ENCODE data around the gene OR8D2. TPM values are rescaled to one million over a fixed set of nuclear protein-coding genes. Genes with fewer than 3 reads are reported as not detected.

OR8D2 gene
- total RNA-seq, 1 donor from 2014 or later: not detected

GRCh38 chr11:124339396-124340141 lies 19.6 kb upstream of the OR8D2 start:
- Histone ChIP-seq H3K27me3 (ENCODE audit: low read depth) (no peaks in the 10 kb centered on the region), H3K9me3 (no peaks in the 10 kb centered on the region), H3K36me3 (no peaks in the 10 kb centered on the region), H3K4me3 (no peak overlapping the region), H3K4me1 (no peaks in the 10 kb centered on the region), H3K27ac (no peak overlapping the region)
- intact Hi-C loops (cut with DNase I): no loop called here
- TF ChIP-seq CTCF (IDR thresholded peaks at IDR 0.05): no peak
- no peak for ATAC-seq
- no peak for DNase-seq

GRCh38 chr11:124331873-124332272 lies 11.9 kb upstream of the OR8D2 start:
- Histone ChIP-seq H3K27ac (no peak overlapping the region), H3K9me3 (no peaks in the 10 kb centered on the region), H3K4me3 (no peak overlapping the region), H3K36me3 (no peaks in the 10 kb centered on the region), H3K4me1 (no peaks in the 10 kb centered on the region), H3K27me3 (ENCODE audit: low read depth) (no peaks in the 10 kb centered on the region)
- intact Hi-C loops (cut with DNase I): no loop called here
- no peak for TF ChIP-seq CTCF (IDR thresholded peaks at IDR 0.05)
- DNase-seq: no peak
- no peak for ATAC-seq

- Histone ChIP-seq H3K4me1 (no peaks in the 10 kb centered on the region), H3K27ac (no peak overlapping the region), H3K9me3 (no peaks in the 10 kb centered on the region), H3K36me3 (no peaks in the 10 kb centered on the region), H3K27me3 (ENCODE audit: low read depth) (no peaks in the 10 kb centered on the region), H3K4me3 (no peak overlapping the region)
- no peak for TF ChIP-seq CTCF (IDR thresholded peaks at IDR 0.05)
- DNase-seq: no peak
- ATAC-seq: no peak
- intact Hi-C loops (cut with DNase I): no loop called here
Observed at GRCh38 chr11:124329787-124330478, 9.9 kb upstream of the OR8D2 start.

GRCh38 chr11:124327775-124328174 lies 7.8 kb upstream of the OR8D2 start:
- no peak overlapping the region for H3K4me3 ChIP-seq
- ATAC-seq (no peak), DNase-seq (no peak)
- TF ChIP-seq CTCF (IDR thresholded peaks at IDR 0.05): no peak
- no peaks in the 10 kb centered on the region for H3K4me1 ChIP-seq
- H3K27me3 ChIP-seq (ENCODE audit: low read depth): no peaks in the 10 kb centered on the region
- H3K36me3 ChIP-seq: no peaks in the 10 kb centered on the region
- intact Hi-C loops (cut with DNase I): no loop called here
- no peak overlapping the region for H3K27ac ChIP-seq
- no peaks in the 10 kb centered on the region for H3K9me3 ChIP-seq

- H3K36me3 ChIP-seq: no peaks in the 10 kb centered on the region
- no peaks in the 10 kb centered on the region for H3K4me1 ChIP-seq
- DNase-seq (no peak), ATAC-seq (no peak)
- TF ChIP-seq CTCF (IDR thresholded peaks at IDR 0.05): no peak
- H3K27ac ChIP-seq: no peak overlapping the region
- no peaks in the 10 kb centered on the region for H3K27me3 ChIP-seq (ENCODE audit: low read depth)
- no peaks in the 10 kb centered on the region for H3K9me3 ChIP-seq
- intact Hi-C loops (cut with DNase I): no loop called here
- H3K4me3 ChIP-seq: no peak overlapping the region
Observed at GRCh38 chr11:124322356-124322755, 2.4 kb upstream of the OR8D2 start.
